Fibroblast of pulmonary artery (primary cell): ENCODE measurements around the gene TRIM38.

Experiments used
- DNase-seq: peaks from one replicate; pipeline ENCODE4 v3.0.0-alpha.2; 2010; ENCODE audit warnings: low read depth
- H3K4me3 ChIP-seq: replicated peaks from 2 replicates; pipeline ENCODE4 v1.5.1; 2011; ENCODE audit warnings: low read depth, mild to moderate bottlenecking, control low read depth, low read length, moderate library complexity
- CTCF ChIP-seq: IDR thresholded peaks from 2 replicates; pipeline ENCODE4 v1.5.1; 2011; ENCODE audit warnings: mild to moderate bottlenecking, control low read depth, low read length, inconsistent platforms; ENCODE audit errors: missing control alignments

TRIM38 gene

GRCh38 chr6:26034905-26035304, 72.3 kb downstream of the TRIM38 start:
- no peak overlapping the region for H3K4me3 ChIP-seq
- no peak for DNase-seq
- no peak for TF ChIP-seq CTCF
